Motor neuron (in vitro differentiated cells): ENCODE data around the gene MAVS. TPM values are rescaled to one million over a fixed set of nuclear protein-coding genes. Genes with fewer than 3 reads are reported as not detected.
"Not testable (repeated sequence)": the region's sequence is repeated elsewhere in the genome, so short reads cannot be mapped to it uniquely, and the experiment has no call there.

Experiments
- ATAC-seq, 8 experiments: fragments of 200-7000 bp; cut with Tn5 transposase; replicated peaks in 6 of 8; 2 replicates each; pipeline ENCODE4 v1.8.0; 2021; ENCODE audit warnings: mild to moderate bottlenecking in 8 of 8, moderate library complexity in 8 of 8
- H3K27ac ChIP-seq, 2 donors: fragments of 250-450 bp; sonication (Bioruptor Pico); 2 replicates each; pipeline ENCODE4 v1.9.0; 2021; ENCODE audit warnings: antibody characterized with exemption in 2 of 2, mild to moderate bottlenecking in 2 of 2, moderate library complexity in 1 of 2
- H3K4me1 ChIP-seq, 2 donors: fragments of 250-450 bp; sonication (Bioruptor Pico); replicated peaks in 1 of 2; 2 replicates each; pipeline ENCODE4 v1.6.1; 2021; ENCODE audit warnings: antibody characterized with exemption in 2 of 2, mild to moderate bottlenecking in 2 of 2, moderate library complexity in 1 of 2
- H3K4me3 ChIP-seq, 5 donors: fragments of 250-450 bp; sonication (Bioruptor Pico); 2 replicates each; pipeline ENCODE4 v1.9.0; 2021; ENCODE audit warnings: antibody characterized with exemption in 5 of 5, mild to moderate bottlenecking in 5 of 5, moderate library complexity in 4 of 5
- WGBS, 10 experiments: fragments of 450-650 bp; shearing (Covaris generic); methylation state at CpG; one replicate each; pipeline ENCODE4 v1.0.0; 2022; 5-methylcytosine and 5-hydroxymethylcytosine counted together
- in situ Hi-C, 9 experiments: fragments of 400-800 bp; cut with MboI; loops; one replicate each; pipeline ENCODE4 v1.15.0; 2021; ENCODE audit warnings: low sequenced_read_pairs in 9 of 9, low pct_unique_long_range_greater_than_20kb in 2 of 9; ENCODE audit not compliant: unreplicated experiment in 9 of 9
- total RNA-seq, 8 experiments: library from RNA; unstranded; fragments of 300-600 nt; gene quantifications; 2 replicates each; pipeline versions ENCODE4 v1.2.3 to v1.2.4, GENCODE V29; 2022

Gene MAVS
- total RNA-seq, 8 experiments from 2014 or later, result 5.9 to 38.8 (median 15.5) TPM

- Histone ChIP-seq H3K27ac (peak overlapping the region; percentile 99 to 100), H3K4me1 (peaks cover 11 to 15% of the 10 kb centered on the region in 2 donors), H3K4me3 (peak overlapping the region; percentile 60 to 93 (median 74))
- in situ Hi-C loops, result no loop called here
- ATAC-seq, result no peak
- WGBS, 10 experiments, result 40 to 82% (median 69%) methylated on average over 1 to 14 of the region's 20 CpGs
These were observed 27.1 kb upstream of the MAVS start for GRCh38 chr20:3819411-3820047.

- Histone ChIP-seq H3K4me3 (peak within 1 kb of the TSS; percentile 60 to 93 (median 74)), H3K27ac (peak within 1 kb of the TSS; percentile 99 to 100), H3K4me1 (peaks cover 11 to 15% of the 10 kb centered on the region in 2 donors)
- WGBS, 10 experiments, result 0 to 4% (median 0%) methylated on average over 1 to 17 of the region's 96 CpGs; no CpG with 5 or more reads in 2 of the 10 experiments
- in situ Hi-C loops, result no loop called here
- ATAC-seq, result peak; percentile 82 to 91 (median 88)
These were observed 26.4 kb upstream of the MAVS start, which contains the start of gene AP5S1 for GRCh38 chr20:3820048-3820900. TSS of gene AP5S1 (plus strand) at chr20:3820547. CDS start at chr20:3822118, 1,571 bp downstream.

GRCh38 chr20:3820901-3821727 is 25.5 kb upstream of the MAVS start:
- peaks cover 11 to 15% of the 10 kb centered on the region in 2 donors for H3K4me1 ChIP-seq
- H3K4me3 ChIP-seq, result peak overlapping the region; percentile 60 to 93 (median 74)
- ATAC-seq, result no peak
- H3K27ac ChIP-seq, result peak overlapping the region; percentile 99 to 100
- in situ Hi-C loops, result no loop called here
- WGBS, 10 experiments, result 20 to 72% (median 33%) methylated on average over 3 to 18 of the region's 20 CpGs

- peaks cover 11 to 15% of the 10 kb centered on the region in 2 donors for H3K4me1 ChIP-seq
- in situ Hi-C loops, result no loop called here
- H3K4me3 ChIP-seq, result no peak overlapping the region
- H3K27ac ChIP-seq, result no peak overlapping the region
- ATAC-seq, result no peak
- 48 to 94% (median 88%) methylated on average over 1 to 9 of the region's 14 CpGs; no CpG with 5 or more reads in 2 of the 10 experiments for WGBS, 10 experiments
These were observed 24.6 kb upstream of the MAVS start for GRCh38 chr20:3821996-3822395.

GRCh38 chr20:3823881-3824280 is 22.8 kb upstream of the MAVS start:
- H3K27ac ChIP-seq, result no peak overlapping the region
- in situ Hi-C loops, result no loop called here
- ATAC-seq, result no peak
- H3K4me3 ChIP-seq, result no peak overlapping the region
- H3K4me1 ChIP-seq, result peaks cover 11% of the 10 kb centered on the region in 2 donors
- WGBS, 10 experiments, result 60 to 88% (median 69%) methylated on average over 1 to 12 of the region's 20 CpGs; no CpG with 5 or more reads in 7 of the 10 experiments

GRCh38 chr20:3825526-3825925 is 21.1 kb upstream of the MAVS start:
- Histone ChIP-seq H3K27ac (no peak overlapping the region), H3K4me1 (peaks cover 5% of the 10 kb centered on the region in 2 donors), H3K4me3 (no peak overlapping the region)
- in situ Hi-C loops, result no loop called here
- ATAC-seq, result no peak
- 60 to 100% (median 80%) methylated on average over 1 of the region's 7 CpGs; no CpG with 5 or more reads in 7 of the 10 experiments for WGBS, 10 experiments

GRCh38 chr20:3826420-3826819 is 20.2 kb upstream of the MAVS start:
- no peak overlapping the region for H3K27ac ChIP-seq

GRCh38 chr20:3828798-3829197 is 17.8 kb upstream of the MAVS start:
- ATAC-seq, result no peak
- H3K4me3 ChIP-seq, result no peak overlapping the region
- H3K27ac ChIP-seq, result no peak overlapping the region
- no peaks in the 10 kb centered on the region for H3K4me1 ChIP-seq
- in situ Hi-C loops, result no loop called here
- 65 to 100% (median 98%) methylated on average over 1 to 3 of the region's 3 CpGs; no CpG with 5 or more reads in 2 of the 10 experiments for WGBS, 10 experiments

More at GRCh38 chr20:3826420-3826819, 20.2 kb upstream of the MAVS start:
- Histone ChIP-seq H3K4me1 (peaks cover 2% of the 10 kb centered on the region in 2 donors), H3K4me3 (no peak overlapping the region)
- no peak for ATAC-seq
- WGBS, 10 experiments, result 0 to 83% (median 68%) methylated on average over 1 to 4 of the region's 4 CpGs; no CpG with 5 or more reads in 3 of the 10 experiments
- in situ Hi-C loops, result no loop called here

- ATAC-seq, H3K27ac ChIP-seq, H3K4me1 ChIP-seq, in situ Hi-C loops, H3K4me3 ChIP-seq: not testable (repeated sequence)
- WGBS, 10 experiments, result 60 to 100% (median 93%) methylated on average over 1 to 5 of the region's 5 CpGs; no CpG with 5 or more reads in 1 of the 10 experiments
These were observed 16.7 kb upstream of the MAVS start for GRCh38 chr20:3829891-3830290.

- WGBS, 10 experiments, result 83 to 100% (median 93%) methylated on average over 1 to 4 of the region's 4 CpGs; no CpG with 5 or more reads in 2 of the 10 experiments
- H3K4me1 ChIP-seq, result no peaks in the 10 kb centered on the region
- H3K27ac ChIP-seq, result no peak overlapping the region
- in situ Hi-C loops, result no loop called here
- no peak overlapping the region for H3K4me3 ChIP-seq
- ATAC-seq, result no peak
These were observed 10.5 kb upstream of the MAVS start for GRCh38 chr20:3836132-3836531.

- WGBS, 10 experiments, result 60 to 100% (median 86%) methylated on average over 1 to 3 of the region's 3 CpGs; no CpG with 5 or more reads in 3 of the 10 experiments
- H3K27ac ChIP-seq, result no peak overlapping the region
- in situ Hi-C loops, result no loop called here
- no peaks in the 10 kb centered on the region for H3K4me1 ChIP-seq
- ATAC-seq, result no peak
- no peak overlapping the region for H3K4me3 ChIP-seq
These were observed 7.3 kb upstream of the MAVS start for GRCh38 chr20:3839328-3839727.

- H3K4me3 ChIP-seq, H3K4me1 ChIP-seq, in situ Hi-C loops, H3K27ac ChIP-seq, ATAC-seq: not testable (repeated sequence)
- WGBS, 10 experiments, result 58 to 100% (median 87%) methylated on average over 1 to 7 of the region's 7 CpGs; no CpG with 5 or more reads in 5 of the 10 experiments
These were observed 6.4 kb upstream of the MAVS start for GRCh38 chr20:3840201-3840600.
